Measurements from ENCODE around the gene MBD4.
"Not testable (repeated sequence)": the region's sequence is repeated elsewhere in the genome, so short reads cannot be mapped to it uniquely, and the experiment has no call there.

The MBD4 gene

GRCh38 chr3:129439817-129440617, at the start of gene MBD4, which contains the start of gene IFT122:
Gene MBD4, minus strand, starts transcription at chr3:129439948. Its CDS starts 115 bp downstream, at chr3:129439833.
Gene IFT122, plus strand, starts transcription at chr3:129440224. Its CDS starts 107 bp downstream, at chr3:129440331.
- peak; percentile 100 for DNase-seq (ENCODE audit: low spot score)

DNA sequence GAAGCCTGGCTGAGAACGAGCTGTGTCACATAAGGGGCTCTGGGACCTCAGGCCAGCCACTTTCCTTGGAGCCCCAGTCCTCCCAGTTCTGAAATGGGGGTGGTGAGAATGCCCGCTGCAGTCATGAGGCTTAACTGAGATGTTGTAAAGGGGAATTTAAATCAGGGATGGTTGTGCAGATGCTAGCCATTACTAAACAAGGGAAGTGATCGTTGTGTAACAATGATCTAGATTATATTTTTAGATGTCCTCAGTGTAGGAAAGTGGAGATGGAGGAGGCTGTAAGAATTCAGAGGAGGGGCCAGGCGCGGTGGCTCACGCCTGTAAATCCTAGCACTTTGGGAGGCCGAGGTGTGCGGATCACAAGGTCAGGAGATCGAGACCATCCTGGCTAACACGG, 49.5 kb upstream of the MBD4 start:
- DNase-seq (ENCODE audit: low spot score): not testable (repeated sequence)

DNA sequence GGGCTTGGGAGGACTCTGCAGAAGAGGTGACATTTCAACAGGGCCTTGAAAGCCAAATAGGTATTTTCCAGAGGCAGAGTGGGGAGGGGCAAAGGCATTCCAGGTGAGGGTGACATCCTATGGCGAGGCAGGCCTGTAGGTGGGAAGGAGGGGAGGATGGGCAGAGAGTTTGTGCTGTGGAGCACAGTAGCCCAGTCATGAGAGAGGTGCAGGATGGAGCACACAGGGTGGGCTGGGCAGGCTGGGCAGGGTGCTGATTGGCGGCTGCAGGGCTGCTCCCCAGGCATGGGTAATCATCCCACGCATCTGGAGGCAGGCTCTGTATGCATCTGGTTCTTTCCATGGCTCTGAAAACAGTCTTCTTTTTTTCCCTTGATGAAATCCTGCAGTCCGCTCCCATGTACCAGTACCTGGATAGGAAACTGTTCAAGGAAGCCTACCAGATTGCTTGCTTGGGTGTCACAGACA, 48.2 kb upstream of the MBD4 start:
- not testable (repeated sequence) for DNase-seq (ENCODE audit: low spot score)

DNA sequence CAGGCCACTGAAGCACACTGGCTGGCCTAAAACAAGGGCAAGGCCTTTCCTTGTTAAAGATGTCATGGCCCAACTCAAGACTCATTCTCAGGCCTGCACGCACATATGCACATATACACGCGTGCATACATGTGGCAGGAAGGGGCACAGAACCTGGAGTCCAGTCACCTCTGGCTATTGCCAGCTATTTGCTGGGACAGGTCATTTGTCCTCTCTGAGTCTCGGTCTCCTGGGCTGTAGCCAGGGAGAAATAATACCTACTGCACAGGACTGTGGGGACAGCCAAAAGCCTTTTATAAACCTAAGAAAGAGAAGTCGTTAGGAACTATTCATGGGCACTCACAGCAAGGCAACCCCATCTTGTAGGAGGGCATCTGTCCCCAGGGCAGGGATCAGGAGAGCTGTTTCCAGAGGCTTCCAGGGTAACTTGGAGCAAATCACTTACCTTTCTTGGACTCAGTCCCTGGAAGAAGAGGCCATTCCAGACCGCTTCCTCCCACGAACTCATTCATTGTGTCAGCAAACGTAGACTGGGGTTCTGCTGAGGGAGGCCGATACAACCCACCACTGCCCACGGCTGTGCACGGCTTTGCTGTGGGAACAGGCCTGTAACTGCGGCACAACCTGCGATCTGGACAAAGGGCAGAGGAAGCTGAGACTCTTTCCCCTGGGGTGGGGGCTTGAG, 47.6 kb upstream of the MBD4 start:
- DNase-seq (ENCODE audit: low spot score): no peak

DNA sequence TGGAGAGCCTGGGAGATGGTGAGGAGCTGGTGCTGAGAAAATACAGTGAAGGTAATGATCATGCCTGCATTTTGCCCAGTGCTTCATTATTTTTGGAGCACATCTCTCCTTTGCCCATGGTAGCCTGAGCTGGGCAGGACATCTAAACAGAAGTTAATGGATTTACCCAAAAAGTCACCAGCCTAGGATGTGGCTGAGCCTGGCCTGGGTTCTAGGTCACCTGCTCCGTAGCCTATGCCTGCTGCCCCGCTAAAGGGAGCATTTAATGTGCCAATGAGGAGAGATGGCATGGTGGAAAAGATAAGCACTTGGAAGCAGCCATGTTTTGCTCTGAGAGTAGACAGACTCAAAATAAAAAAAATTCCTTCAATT, 46.9 kb upstream of the MBD4 start:
- DNase-seq (ENCODE audit: low spot score): no peak

GRCh38 chr3:129485721-129486663, 46.2 kb upstream of the MBD4 start:
- DNase-seq (ENCODE audit: low spot score): no peak

- DNase-seq (ENCODE audit: low spot score): not testable (repeated sequence)
Observed at GRCh38 chr3:129485146-129485545, 45.4 kb upstream of the MBD4 start.

GRCh38 chr3:129483870-129484269, 44.1 kb upstream of the MBD4 start:
- no peak for DNase-seq (ENCODE audit: low spot score)

DNA sequence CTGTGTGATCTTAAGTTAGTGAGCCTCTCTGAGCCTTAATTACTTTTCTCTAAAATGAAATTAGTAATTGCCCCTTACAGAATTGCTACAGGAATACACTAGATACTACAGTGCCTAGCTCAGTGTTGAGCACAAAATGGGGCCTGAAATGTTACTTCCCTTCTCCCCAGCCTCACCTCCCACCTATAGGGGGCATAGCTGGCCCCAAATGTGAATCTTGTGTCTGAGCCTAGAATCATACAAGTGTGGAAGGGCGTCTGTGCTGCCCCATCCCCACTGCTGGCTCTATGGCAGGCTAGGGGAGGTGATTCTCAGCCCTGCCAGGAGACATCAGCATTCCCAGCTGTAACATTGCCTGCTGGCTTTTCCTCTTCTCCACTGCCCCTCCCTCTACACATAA, 43.0 kb upstream of the MBD4 start:
- peak; percentile 50 for DNase-seq (ENCODE audit: low spot score)

GRCh38 chr3:129481766-129482332, 42.1 kb upstream of the MBD4 start:
- DNase-seq (ENCODE audit: low spot score): no peak

DNA sequence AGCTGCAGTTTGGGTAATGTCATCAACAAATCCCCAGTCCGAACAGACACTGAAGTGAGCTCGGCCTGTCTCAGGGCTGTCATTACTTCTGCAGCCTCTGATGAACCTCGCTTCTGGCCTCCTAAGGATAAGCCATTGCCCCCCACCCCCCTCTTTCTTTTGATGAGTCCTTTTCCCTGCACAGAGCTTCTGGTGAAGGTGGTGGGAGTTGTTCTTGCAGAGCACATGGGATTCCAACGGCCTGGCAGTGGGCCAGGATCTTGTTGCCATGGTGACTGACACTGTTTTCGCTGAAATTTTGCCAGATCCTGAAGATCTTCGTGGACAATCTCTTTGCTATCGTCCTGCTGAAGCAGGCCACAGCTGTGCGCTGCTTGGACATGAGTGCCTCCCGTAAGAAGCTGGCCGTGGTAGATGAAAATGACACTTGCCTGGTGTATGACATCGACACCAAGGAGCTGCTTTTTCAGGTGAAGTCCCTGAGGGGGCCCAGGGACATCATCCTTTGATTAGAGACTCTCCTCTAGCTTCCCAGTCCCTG, 41.5 kb upstream of the MBD4 start:
- DNase-seq (ENCODE audit: low spot score): not testable (repeated sequence)

DNA sequence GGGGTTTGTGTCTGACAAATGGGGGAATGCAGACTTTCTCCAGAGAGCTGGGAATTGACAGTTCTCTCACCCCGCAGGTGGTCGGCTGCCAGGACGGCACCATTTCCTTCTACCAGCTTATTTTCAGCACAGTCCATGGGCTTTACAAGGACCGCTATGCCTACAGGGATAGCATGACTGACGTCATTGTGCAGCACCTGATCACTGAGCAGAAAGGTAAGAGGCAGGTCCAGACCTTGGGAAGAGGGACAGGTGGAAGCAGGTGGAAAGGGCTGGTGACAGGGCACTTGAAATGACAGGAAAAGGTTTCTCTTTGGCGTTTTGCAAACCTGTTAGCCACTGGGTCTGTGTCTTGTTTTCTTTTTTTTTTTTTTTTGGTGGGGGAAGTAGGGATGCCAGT, 36.8 kb upstream of the MBD4 start:
- no peak for DNase-seq (ENCODE audit: low spot score)

DNA sequence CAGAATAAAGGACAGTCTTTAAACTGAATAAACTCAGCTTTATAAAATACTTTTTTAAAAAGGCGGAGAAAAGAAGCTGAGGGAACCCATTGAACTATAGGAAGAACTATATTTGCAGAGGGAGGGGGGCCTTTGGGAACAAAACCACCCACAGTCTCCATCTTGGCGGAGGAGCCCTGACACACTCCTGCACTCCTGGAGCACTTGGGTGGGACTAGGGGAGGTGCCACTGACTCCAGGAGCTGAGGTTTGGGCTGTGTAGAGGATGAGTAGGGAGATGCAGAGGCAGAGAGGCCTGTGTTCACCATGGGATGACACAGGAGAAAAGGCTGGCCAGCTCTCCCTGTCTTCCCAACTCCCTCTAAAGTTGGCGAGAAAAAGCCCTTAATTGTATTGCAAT, 36.1 kb upstream of the MBD4 start:
- DNase-seq (ENCODE audit: low spot score): no peak

GRCh38 chr3:129474984-129475804, 35.4 kb upstream of the MBD4 start:
- DNase-seq (ENCODE audit: low spot score): no peak

DNA sequence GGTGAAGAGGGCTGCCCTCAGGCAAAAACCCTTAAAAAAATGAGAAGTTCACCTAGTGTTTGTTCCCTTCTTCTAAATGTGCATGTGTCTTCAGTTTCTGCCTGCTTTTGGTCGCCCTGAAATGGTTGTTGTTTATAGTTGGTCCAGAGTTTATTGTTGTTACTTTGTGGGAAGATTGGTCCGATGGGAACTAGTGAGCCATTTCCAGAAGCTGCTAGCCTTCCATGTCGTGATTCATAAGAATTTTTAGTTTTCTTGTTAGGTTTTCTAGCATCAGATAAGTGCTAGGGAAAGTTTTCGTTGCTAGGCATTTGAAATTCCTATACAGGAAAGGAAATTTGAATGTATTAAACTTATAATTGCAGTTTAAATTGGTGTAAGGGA, 34.0 kb upstream of the MBD4 start:
- DNase-seq (ENCODE audit: low spot score): no peak

GRCh38 chr3:129473067-129473768, 33.5 kb upstream of the MBD4 start:
- DNase-seq (ENCODE audit: low spot score): no peak

DNA sequence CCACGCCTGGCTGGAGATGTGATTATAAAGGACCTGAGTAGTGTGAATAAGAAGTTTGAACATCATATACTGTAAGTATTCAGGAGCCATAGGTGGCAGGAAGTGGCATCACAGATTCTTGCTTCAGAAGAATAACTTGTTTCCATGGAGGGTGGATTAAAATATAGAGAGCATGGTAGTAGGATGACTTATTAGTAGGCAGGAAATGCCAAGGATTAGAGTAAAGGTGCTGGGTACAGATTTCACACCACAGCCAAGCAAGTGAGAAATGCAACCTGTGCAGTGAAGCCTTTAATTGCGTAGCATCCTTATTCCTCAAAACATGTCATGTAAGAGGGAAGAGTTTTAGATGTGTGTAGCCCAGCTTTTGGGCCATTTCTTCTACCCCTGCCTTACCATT, 31.1 kb upstream of the MBD4 start:
- no peak for DNase-seq (ENCODE audit: low spot score)

DNA sequence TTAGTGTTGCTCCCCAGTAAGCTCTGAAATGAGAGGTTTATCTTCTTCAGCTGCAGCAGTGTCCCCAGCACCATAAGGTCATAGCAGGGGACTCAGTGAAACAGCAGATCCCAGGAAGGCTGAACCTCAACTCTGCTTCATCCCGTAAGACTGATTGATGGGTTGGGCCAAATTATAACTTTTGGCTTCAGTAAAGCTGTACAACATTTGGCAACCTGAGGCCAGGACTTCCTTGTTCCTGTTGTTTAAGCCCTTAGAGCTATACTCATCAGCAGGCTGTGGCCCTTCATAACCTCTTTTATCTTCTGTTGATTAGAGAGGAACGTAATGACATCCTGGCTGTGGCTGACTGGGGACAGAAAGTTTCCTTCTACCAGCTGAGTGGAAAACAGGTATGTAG, 29.3 kb upstream of the MBD4 start:
- DNase-seq (ENCODE audit: low spot score): no peak

- no peak for DNase-seq (ENCODE audit: low spot score)
Observed at GRCh38 chr3:129467932-129468331, 28.2 kb upstream of the MBD4 start.

- no peak for DNase-seq (ENCODE audit: low spot score)
Observed at GRCh38 chr3:129463716-129464115, 24.0 kb upstream of the MBD4 start.

All from NAMALWA (cell line).